ENCODE measurements around the gene TICRR.

The TICRR gene

DNA sequence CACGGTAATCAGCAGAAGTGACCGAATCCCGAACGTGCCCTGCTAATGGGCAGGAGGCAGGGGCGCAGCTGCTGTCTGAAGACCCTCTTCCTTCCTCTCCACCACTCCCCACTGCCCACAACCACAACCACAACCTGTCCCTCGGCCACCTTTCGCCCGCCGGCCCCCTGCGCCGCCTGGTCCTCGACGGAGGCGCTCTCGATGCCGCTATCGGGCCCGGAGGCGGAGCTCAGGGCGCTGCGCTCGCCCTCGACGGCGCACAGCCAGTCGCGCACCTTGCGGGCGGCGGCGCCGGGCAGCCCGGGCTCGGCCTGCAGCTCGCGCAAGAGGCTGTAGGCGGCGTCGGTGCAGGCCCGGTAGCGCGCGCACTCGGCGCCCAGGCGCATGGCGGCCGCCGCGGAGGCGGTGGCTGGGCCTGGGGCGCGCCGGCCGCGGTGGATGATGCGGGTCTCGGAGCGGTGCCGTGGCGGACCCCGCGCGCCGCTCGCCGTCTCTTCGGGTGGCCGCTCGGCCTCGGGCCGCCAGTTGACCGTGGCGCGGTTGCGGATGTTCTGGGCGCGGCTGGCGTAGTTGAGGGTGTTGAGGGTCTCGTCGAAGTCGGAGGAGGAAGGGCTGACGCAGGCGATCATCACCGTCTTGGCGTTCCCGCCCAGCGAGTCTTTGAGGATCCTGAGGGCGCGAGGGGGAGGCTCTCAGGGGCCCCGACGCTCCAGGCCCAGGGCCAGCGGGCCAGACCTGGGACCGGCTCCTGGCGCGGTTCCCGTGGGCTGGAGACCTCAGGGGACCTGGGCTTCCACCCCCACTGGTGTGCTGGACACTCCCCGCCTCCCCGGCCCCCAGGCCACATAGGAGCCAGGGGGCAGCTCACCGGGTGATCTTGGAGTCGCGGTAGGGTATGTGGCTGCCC is 73.1 kb downstream of the TICRR start:
- H3K27ac Mint-ChIP-seq, result no peak overlapping the region
- ATAC-seq (ENCODE audit: low read depth) (no peak), DNase-seq (ENCODE audit: low spot score in 2 of 2) (no peak)
- H3K9me3 Mint-ChIP-seq, result no peaks in the 10 kb centered on the region
- H3K36me3 Mint-ChIP-seq, result no peaks in the 10 kb centered on the region
- peaks cover 16% of the 10 kb centered on the region for H3K27me3 Mint-ChIP-seq
- no peak overlapping the region for H3K4me3 Mint-ChIP-seq
- H3K4me1 Mint-ChIP-seq, result peaks cover 4% of the 10 kb centered on the region

DNA sequence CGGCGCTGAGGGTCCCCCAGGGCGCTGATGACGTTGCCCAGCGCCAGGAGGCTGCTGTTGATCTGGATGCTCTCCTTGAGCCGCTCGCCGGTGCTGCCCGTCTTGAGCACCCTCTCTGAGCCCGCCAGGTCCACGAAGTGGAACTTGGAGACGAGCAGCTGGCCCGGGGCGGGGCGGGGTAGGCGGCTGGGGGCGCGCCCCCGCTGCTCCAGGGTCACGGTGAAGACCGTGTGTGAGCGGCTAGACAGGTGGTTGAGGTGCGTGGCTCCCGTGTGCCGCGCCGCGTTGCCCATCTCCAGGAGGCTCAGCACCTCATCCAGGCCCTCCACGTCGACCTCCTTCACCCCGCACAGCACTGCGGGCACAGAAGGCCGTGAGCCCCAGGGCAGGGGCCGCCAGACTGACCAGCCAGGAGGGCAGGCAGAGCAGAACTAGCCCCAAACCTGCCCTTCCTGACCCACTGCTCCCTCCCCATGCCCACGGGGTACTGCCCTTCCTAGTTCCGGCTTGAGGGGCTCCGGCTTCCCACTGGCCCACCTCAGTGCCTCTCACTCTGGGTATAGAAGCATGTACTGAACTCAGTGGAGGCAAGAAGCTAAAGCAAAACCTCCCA is 73.8 kb downstream of the TICRR start:
- ATAC-seq (ENCODE audit: low read depth) (no peak), DNase-seq (ENCODE audit: low spot score in 2 of 2) (no peak)
- H3K27me3 Mint-ChIP-seq, result peaks cover 18% of the 10 kb centered on the region

DNA sequence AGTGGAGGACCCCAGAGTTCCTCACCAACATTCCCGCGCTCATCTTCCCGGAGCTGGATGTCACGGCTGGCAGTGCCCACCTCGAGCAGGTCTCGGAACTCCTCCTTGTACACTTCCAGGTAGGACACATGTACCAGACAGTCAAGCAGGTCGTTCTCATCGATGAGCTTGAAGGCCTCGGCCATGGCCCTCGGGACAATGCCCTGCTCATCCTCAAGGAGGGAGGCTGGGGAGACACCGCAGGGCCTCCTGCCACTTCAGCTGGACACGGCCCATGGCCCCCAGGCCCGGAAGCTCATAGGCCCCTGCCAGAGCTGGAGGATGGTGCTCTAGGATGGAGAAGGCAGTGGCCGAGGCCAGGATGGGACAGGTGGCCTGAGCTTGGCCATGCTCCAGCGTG is 74.4 kb downstream of the TICRR start:
- Mint-ChIP-seq H3K27ac (no peak overlapping the region), H3K27me3 (peaks cover 23% of the 10 kb centered on the region), H3K36me3 (no peaks in the 10 kb centered on the region), H3K4me1 (peaks cover 9% of the 10 kb centered on the region), H3K9me3 (no peaks in the 10 kb centered on the region), H3K4me3 (no peak overlapping the region)
- DNase-seq (ENCODE audit: low spot score in 2 of 2) (no peak), ATAC-seq (ENCODE audit: low read depth) (no peak)

More for the DNA sequence above, 73.8 kb downstream of the TICRR start:
- Mint-ChIP-seq H3K4me1 (peaks cover 4% of the 10 kb centered on the region), H3K27ac (no peak overlapping the region), H3K9me3 (no peaks in the 10 kb centered on the region), H3K36me3 (no peaks in the 10 kb centered on the region), H3K4me3 (no peak overlapping the region)

DNA sequence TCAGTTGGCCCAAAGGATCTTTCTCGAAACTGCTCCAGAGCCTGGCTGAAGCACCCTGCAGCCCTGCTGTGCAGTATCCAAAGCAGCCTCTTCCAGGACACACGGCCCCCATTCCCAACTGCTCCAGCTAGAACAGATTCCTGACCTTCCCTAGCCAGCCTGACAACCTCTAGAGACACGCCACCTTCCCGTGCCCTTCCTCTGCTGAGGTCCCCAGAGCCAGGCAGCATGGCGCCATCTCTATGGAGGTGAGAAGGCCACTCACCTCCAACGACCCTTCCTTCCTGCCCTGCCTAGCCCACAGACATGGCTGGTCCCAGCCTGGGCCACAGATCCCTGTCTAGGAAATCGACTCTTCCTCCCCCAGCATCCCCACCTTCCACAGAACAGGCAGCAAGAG is 76.9 kb downstream of the TICRR start:
- ATAC-seq (ENCODE audit: low read depth) (no peak), DNase-seq (ENCODE audit: low spot score in 2 of 2) (no peak)
- Mint-ChIP-seq H3K4me1 (peaks cover 10% of the 10 kb centered on the region), H3K27me3 (peaks cover 26% of the 10 kb centered on the region), H3K9me3 (no peaks in the 10 kb centered on the region), H3K36me3 (no peaks in the 10 kb centered on the region), H3K27ac (no peak overlapping the region), H3K4me3 (no peak overlapping the region)

DNA sequence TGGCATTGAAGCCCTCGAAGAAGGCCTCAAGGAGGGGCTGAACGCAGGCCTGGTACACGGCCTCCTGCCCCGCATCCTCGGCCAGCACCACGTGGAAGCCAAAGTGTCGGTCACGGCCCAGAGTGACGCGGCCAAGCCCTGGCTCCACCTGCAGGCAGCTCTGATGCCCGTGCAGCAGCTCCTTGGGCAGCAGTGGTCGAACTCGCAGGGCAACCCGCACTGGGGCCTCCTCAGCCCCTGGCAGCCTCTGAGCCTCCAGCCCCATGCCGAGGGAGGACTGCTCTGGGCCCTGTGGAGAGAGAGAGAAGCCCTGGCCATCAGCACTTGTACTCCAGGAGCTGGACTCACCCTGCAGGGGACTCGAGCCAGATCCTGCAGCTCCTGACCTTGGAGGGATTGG is 77.4 kb downstream of the TICRR start:
- H3K4me1 Mint-ChIP-seq, result peaks cover 6% of the 10 kb centered on the region
- ATAC-seq (ENCODE audit: low read depth) (no peak), DNase-seq (ENCODE audit: low spot score in 2 of 2) (no peak)
- no peaks in the 10 kb centered on the region for H3K9me3 Mint-ChIP-seq
- no peak overlapping the region for H3K27ac Mint-ChIP-seq
- H3K4me3 Mint-ChIP-seq, result no peak overlapping the region
- H3K27me3 Mint-ChIP-seq, result peaks cover 22% of the 10 kb centered on the region
- H3K36me3 Mint-ChIP-seq, result no peaks in the 10 kb centered on the region

DNA sequence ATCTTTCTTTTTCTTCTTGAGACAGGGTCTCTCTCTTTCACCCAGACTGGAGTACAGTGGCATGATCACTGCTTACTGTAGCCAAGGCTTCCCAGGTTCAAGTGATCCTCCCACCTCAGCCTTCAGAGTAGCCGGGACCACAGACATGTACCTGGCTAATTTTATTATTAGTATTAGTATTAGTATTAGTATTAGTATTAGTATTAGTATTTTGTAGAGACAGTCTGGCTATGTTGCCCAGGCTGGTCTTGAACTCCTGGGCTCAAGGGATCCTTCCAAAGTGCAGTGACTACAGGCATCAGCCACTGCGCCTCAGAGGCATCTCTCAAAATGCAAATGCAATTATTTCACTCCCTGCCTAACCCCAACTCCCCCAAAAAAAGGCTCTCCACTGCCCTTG is 78.3 kb downstream of the TICRR start:
- no peak overlapping the region for H3K27ac Mint-ChIP-seq
- ATAC-seq (ENCODE audit: low read depth) (no peak), DNase-seq (ENCODE audit: low spot score in 2 of 2) (no peak)

DNA sequence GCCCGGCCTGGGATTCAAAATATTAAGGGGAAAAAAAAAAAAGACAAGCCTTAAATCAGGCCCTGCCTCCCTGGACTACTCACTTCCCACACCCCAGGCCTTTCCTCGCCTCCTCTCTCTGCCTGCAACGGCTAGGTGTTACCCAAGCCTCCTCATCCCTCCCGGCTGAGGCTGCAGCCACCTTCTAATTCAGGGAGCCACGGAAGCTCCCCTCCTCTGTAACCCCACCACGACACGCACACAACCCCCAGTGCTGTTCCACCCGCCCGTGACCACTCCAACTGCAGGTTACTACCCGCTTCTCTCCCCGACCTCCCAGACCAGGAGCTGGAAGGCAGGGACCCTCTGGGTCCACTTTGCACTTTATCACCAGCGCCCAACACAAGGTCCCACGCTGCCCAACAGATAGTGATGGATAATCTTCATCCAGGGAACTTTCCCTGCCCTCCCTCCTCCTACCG is 79.1 kb downstream of the TICRR start:
- DNase-seq (ENCODE audit: low spot score in 2 of 2) (no peak), ATAC-seq (ENCODE audit: low read depth) (no peak)
- Mint-ChIP-seq H3K9me3 (no peaks in the 10 kb centered on the region), H3K27ac (no peak overlapping the region), H3K4me1 (peaks cover 6% of the 10 kb centered on the region), H3K4me3 (peak overlapping the region; percentile 18), H3K27me3 (peaks cover 24% of the 10 kb centered on the region), H3K36me3 (no peaks in the 10 kb centered on the region)

More for the DNA sequence above, 78.3 kb downstream of the TICRR start:
- Mint-ChIP-seq H3K4me3 (no peak overlapping the region), H3K4me1 (peaks cover 6% of the 10 kb centered on the region), H3K36me3 (no peaks in the 10 kb centered on the region), H3K27me3 (peaks cover 22% of the 10 kb centered on the region), H3K9me3 (no peaks in the 10 kb centered on the region)

DNA sequence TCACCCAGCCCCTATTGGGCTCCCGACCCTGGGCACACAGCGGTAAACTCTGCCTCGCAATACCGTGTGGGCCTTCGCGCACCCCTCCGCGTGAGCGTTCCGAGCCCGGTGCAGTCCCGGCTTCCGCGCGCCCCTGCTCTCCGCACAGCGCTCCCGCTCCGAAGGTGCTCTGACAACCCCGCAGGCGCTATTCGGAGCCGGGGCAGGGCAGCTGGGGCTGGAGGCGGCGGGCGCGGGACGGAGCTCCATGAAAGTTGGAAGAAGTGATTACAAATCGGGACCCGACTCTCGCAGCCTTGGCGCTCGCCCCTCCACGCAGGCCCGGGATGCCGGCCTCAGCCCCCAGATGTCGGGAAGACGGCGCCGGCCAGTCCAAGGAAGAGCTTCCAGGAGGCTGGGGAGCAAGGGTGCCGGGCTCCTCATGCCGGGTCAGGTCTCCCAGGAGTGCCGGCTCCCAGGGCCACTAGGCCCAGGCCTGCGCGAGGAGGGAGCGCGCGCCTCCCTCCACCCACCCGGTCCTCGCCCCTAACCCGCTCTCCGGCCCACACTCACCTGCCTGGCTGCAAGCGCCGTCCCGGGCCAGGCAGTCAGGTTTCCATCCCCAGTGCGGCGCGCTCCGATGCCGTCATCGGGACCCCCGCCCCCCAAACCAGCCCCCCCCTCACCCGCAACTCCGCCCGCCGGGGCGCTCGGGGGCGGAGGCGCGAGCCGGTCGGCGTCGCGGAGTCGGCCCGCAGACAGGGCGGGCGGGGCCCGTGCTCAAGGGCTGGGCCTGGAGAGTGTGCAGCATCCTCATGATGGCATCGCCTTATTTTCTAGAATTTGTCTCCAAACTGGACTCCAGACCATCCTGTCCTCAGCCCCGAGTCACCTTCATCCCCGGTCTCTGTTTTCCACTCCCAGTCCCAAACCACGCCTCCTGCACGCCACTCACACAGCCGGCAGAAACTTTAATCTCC is 79.9 kb downstream of the TICRR start, which contains the start of gene KIF7:
Gene KIF7, minus strand, starts transcription at position 621 of the 959 bp plus-strand sequence. CDS start 2,537 bp downstream, outside the sequence.
- ATAC-seq (ENCODE audit: low read depth), result peak; percentile 35

DNA sequence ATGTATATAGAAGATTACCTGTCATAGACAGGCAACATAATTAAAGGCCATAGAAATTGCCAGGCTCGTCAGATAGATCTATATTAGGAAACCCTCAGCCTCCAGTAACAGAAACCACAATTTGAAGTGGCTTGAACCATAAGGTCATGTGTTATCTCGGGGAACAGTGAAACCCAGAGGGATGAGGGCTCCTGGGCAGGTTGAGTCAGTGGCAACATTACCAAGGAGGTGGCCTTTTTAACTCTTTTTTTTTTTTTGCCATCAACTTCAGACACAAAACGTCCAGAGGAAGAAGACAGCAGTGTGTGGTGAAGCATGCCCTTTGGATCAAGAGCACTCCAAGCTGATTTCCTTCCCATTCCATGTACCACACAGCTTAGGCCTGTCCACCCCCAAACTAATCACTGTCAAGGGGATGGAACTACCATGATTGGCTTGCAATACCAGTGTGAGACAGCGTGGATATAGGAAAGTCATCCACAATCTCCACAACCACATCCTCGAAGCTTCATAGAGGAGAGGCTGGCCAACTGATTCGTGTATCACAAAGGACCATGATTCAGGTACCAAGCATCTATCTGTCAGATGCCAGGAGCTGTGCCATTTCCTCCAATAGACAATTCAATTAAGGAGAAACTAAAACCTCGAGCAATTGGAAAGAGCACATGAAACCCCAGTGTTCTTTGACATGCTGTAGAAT is 81.0 kb downstream of the TICRR start:
- Mint-ChIP-seq H3K27me3 (peaks cover 27% of the 10 kb centered on the region), H3K27ac (no peak overlapping the region), H3K4me3 (no peak overlapping the region), H3K9me3 (no peaks in the 10 kb centered on the region), H3K36me3 (no peaks in the 10 kb centered on the region), H3K4me1 (peaks cover 6% of the 10 kb centered on the region)
- no peak for DNase-seq (ENCODE audit: low spot score in 2 of 2)
- ATAC-seq (ENCODE audit: low read depth), result no peak

More for the DNA sequence above, 79.9 kb downstream of the TICRR start, which contains the start of gene KIF7:
- Mint-ChIP-seq H3K9me3 (no peaks in the 10 kb centered on the region), H3K4me1 (peaks cover 6% of the 10 kb centered on the region), H3K4me3 (peak within 1 kb of the TSS; percentile 66), H3K27me3 (peaks cover 24% of the 10 kb centered on the region), H3K27ac (no peak within 1 kb of the TSS), H3K36me3 (no peaks in the 10 kb centered on the region)
- DNase-seq (ENCODE audit: low spot score in 2 of 2), result no peak

DNA sequence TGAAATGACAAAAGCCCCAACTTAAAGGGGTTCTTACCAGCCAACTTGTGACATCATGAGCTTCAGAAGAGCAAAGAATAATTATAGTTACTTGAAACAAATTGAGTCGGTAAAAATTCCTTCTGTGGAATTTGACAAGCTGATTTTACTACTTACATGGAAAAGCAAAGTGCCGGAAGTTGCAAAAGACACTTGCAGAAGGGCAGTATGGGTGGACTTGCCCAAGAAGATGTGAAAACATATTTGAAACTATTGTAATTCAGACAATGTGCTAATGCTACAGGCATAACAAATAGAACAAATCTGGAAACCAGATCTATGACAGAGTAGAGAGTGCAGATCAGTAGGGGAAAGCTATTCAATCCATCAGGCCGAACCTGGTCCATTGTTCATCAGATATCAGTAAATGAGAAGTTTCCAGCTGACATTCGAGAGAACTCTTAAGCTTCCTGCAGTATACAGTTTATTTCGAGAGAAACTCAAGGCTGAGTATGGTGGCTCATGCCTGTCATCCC is 82.5 kb downstream of the TICRR start:
- no peak for ATAC-seq (ENCODE audit: low read depth)

DNA sequence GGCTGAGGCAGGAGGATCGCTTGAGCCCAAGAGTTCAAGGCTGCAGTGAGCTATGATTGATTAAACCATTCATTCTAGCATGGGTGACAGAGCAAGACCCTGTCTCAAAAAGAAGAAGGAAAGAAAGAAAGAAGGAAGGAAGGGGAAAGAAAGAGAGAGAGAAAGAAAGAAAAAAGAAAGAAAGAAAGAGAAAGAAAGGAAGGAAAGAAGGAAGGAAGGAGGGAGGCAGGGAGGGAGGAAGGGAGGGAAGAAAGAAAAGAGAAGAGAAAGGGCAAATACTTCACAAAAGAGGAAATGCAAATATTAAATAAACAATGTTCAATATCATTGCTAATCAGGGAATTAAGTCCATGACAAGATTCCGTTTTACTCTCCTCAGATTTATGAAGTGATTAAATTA is 84.0 kb downstream of the TICRR start:
- no peaks in the 10 kb centered on the region for H3K36me3 Mint-ChIP-seq
- no peak for ATAC-seq (ENCODE audit: low read depth)
- no peaks in the 10 kb centered on the region for H3K9me3 Mint-ChIP-seq
- H3K4me1 Mint-ChIP-seq, result peaks cover 5% of the 10 kb centered on the region
- H3K27ac Mint-ChIP-seq, result no peak overlapping the region
- H3K4me3 Mint-ChIP-seq, result no peak overlapping the region
- no peak for DNase-seq (ENCODE audit: low spot score in 2 of 2)
- peaks cover 25% of the 10 kb centered on the region for H3K27me3 Mint-ChIP-seq

More for the DNA sequence above, 82.5 kb downstream of the TICRR start:
- Mint-ChIP-seq H3K4me3 (no peak overlapping the region), H3K4me1 (peaks cover 6% of the 10 kb centered on the region), H3K36me3 (no peaks in the 10 kb centered on the region), H3K9me3 (no peaks in the 10 kb centered on the region), H3K27ac (no peak overlapping the region), H3K27me3 (peaks cover 28% of the 10 kb centered on the region)
- no peak for DNase-seq (ENCODE audit: low spot score in 2 of 2)

DNA sequence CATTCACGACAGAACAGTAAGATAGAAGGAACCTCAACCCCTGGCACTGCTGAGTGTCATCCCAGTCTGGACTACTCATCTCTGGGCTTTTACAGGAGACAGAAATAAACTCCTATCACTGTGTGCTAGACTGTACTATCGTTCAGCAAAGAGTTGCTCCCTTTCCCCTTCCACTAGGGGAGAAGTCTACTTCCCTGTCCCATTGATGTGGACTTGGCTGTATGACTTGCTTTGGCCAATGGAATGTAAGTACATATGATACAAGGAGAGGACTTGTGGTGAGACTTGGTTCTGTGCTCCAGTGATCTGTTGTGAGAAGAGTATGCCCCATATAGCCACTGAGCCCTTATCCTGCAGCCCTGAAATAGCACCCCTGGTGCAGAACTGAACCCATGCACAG is 85.3 kb downstream of the TICRR start:
- Mint-ChIP-seq H3K9me3 (no peaks in the 10 kb centered on the region), H3K4me1 (no peaks in the 10 kb centered on the region), H3K36me3 (no peaks in the 10 kb centered on the region), H3K27me3 (peaks cover 25% of the 10 kb centered on the region), H3K27ac (no peak overlapping the region), H3K4me3 (no peak overlapping the region)
- ATAC-seq (ENCODE audit: low read depth) (no peak), DNase-seq (ENCODE audit: low spot score in 2 of 2) (no peak)
